ENCODE data around the gene GRPEL1.

DNA sequence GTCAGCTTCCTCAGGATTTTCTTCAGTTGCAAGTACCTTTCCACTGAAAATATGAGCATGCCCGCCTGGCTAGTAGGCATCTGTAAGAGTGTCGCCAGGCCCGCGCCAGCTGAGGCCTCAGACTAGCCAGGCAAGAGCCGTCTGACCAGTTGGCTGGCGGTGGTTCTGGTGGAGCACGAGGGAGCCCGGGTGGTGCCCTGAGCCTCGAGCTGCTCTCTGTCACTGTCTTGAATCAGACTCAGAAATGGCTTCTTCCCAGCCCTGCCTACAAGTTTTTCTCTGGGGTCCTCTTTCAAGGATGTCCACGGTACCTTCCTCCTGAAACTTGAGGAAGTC lies 11.9 kb downstream of the GRPEL1 start:
- TF ChIP-seq, protein P1, sequence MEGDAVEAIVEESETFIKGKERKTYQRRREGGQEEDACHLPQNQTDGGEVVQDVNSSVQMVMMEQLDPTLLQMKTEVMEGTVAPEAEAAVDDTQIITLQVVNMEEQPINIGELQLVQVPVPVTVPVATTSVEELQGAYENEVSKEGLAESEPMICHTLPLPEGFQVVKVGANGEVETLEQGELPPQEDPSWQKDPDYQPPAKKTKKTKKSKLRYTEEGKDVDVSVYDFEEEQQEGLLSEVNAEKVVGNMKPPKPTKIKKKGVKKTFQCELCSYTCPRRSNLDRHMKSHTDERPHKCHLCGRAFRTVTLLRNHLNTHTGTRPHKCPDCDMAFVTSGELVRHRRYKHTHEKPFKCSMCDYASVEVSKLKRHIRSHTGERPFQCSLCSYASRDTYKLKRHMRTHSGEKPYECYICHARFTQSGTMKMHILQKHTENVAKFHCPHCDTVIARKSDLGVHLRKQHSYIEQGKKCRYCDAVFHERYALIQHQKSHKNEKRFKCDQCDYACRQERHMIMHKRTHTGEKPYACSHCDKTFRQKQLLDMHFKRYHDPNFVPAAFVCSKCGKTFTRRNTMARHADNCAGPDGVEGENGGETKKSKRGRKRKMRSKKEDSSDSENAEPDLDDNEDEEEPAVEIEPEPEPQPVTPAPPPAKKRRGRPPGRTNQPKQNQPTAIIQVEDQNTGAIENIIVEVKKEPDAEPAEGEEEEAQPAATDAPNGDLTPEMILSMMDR (conservative IDR thresholded peaks at IDR 0.05), result no peak
- no peak for TF ChIP-seq EZH2 (IDR thresholded peaks at IDR 0.05; ENCODE audit: low read depth)
